Uterus (tissue), 2 donors: ENCODE results near the gene ORM1.

ENCODE experiments used
- CTCF ChIP-seq, 4 experiments: fragments of 200-600 bp in 2 of 4; fragments of 450-650 bp in 2 of 4; sonication (generic) in 2 of 4; IDR thresholded peaks; one replicate each; pipeline ENCODE4 v1.5.1; 2016 to 2019; ENCODE audit warnings: antibody characterized with exemption in 4 of 4, mild to moderate bottlenecking in 2 of 4, moderate library complexity in 1 of 4
- POLR2A ChIP-seq, 2 donors: fragments of 450-650 bp; IDR thresholded peaks; one replicate each; pipeline ENCODE4 v1.6.1; 2016; ENCODE audit warnings: antibody characterized with exemption in 2 of 2, mild to moderate bottlenecking in 1 of 2, moderate library complexity in 1 of 2

GRCh38 chr9:114282926-114283325 lies 40.0 kb upstream of the ORM1 start:
- TF ChIP-seq CTCF (IDR thresholded peaks at IDR 0.05), result no peak
- no peak for TF ChIP-seq POLR2A (IDR thresholded peaks at IDR 0.05)
